SK-N-SH (cell line): Measurements from ENCODE around the gene ONECUT1.

Experiments
- CHD2 ChIP-seq: fragments of 150-350 bp; IDR thresholded peaks from 2 replicates; pipeline ENCODE4 v1.6.1; 2018; ENCODE audit warnings: low read length; ENCODE audit not compliant: partially characterized antibody
- ELF1 ChIP-seq: IDR thresholded peaks from 2 replicates; pipeline ENCODE4 v1.4.0; 2012
- EP300 ChIP-seq, 2 experiments: IDR thresholded peaks; 2 replicates each; pipeline versions ENCODE4 v1.4.0 to v1.6.1; 2012; ENCODE audit warnings: borderline replicate concordance in 1 of 2, low read depth in 1 of 2, low read length in 1 of 2
- FOXM1 ChIP-seq: IDR thresholded peaks from 2 replicates; pipeline ENCODE4 v1.4.0; 2012; ENCODE audit warnings: low read depth, mild to moderate bottlenecking
- JUND ChIP-seq: IDR thresholded peaks from 2 replicates; pipeline ENCODE4 v1.4.0; 2012
- NRF1 ChIP-seq: IDR thresholded peaks from 2 replicates; pipeline ENCODE4 v1.6.1; 2012; ENCODE audit warnings: low read depth, mild to moderate bottlenecking, low read length
- RAD21 ChIP-seq: IDR thresholded peaks from 2 replicates; pipeline ENCODE4 v1.6.1; 2012; ENCODE audit warnings: mild to moderate bottlenecking, low read length
- RXRA ChIP-seq: IDR thresholded peaks from 2 replicates; pipeline ENCODE4 v1.4.0; 2012; ENCODE audit warnings: low read depth, mild to moderate bottlenecking, borderline replicate concordance
- TF ChIP-seq, protein P1 (sequence below): fragments of 200-600 bp; sonication (generic); IDR thresholded peaks from 2 replicates; pipeline ENCODE4 v1.6.1; 2017; ENCODE audit warnings: antibody characterized with exemption, mild to moderate bottlenecking, moderate library complexity

DNA sequence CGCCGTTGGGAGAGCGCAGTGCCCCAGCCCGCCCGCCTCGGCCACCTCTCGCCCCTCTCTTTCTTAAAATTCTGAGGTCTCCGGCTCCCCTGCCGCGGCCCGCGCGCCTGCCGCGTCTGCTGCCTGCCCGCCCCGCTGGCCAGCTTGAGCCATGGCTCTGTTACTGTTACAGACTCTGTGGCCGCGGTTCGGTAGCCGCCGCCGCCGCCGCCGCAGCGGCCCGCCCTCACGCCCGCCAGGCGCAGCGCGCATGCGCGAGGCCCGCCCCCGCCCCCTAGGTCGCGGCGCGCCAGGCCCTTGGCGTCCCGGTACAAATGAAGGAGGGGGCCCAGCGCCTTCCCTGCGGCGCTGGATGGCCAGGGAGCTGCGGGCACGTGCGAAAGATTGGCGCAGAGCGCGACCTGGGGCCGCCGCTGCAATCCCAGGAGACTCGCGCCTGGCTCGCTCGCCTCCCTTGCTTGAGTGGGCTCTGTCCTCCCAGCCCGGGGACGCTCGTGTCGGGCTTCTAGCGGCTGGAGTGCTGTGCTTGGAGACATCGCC is at the start of gene ONECUT1:
- TF ChIP-seq, protein P1, sequence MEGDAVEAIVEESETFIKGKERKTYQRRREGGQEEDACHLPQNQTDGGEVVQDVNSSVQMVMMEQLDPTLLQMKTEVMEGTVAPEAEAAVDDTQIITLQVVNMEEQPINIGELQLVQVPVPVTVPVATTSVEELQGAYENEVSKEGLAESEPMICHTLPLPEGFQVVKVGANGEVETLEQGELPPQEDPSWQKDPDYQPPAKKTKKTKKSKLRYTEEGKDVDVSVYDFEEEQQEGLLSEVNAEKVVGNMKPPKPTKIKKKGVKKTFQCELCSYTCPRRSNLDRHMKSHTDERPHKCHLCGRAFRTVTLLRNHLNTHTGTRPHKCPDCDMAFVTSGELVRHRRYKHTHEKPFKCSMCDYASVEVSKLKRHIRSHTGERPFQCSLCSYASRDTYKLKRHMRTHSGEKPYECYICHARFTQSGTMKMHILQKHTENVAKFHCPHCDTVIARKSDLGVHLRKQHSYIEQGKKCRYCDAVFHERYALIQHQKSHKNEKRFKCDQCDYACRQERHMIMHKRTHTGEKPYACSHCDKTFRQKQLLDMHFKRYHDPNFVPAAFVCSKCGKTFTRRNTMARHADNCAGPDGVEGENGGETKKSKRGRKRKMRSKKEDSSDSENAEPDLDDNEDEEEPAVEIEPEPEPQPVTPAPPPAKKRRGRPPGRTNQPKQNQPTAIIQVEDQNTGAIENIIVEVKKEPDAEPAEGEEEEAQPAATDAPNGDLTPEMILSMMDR, result no peak
- TF ChIP-seq RXRA (no peak), FOXM1 (no peak), JUND (no peak), CHD2 (no peak), EP300 (IDR thresholded peaks at IDR 0.05; ENCODE audit: borderline replicate concordance in 1 of 2, low read depth in 1 of 2, low read length in 1 of 2) (no peak), ELF1 (no peak), NRF1 (peak; percentile 60), RAD21 (no peak)
